ENCODE measurements around the gene KCNK2.

The KCNK2 gene

DNA sequence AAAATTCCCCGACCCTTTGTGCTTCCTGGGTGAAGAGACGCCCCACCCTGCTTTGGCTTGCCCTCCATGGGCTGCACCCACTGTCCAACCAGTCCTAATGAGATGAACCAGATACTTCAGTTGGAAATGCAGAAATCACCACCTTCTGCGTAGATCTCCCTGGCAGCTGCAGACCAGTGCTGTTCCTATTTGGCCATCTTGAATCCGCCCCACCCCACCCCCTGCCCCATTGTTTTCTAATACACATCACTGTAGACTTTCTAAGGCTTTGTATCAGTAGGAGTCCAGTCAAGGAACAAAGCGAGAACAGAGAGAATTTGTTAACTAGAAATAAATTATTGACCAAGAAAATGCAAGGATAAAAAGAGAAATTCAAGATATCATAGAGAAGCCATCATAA lies 178.2 kb downstream of the KCNK2 start:
- TF ChIP-seq, protein P1, sequence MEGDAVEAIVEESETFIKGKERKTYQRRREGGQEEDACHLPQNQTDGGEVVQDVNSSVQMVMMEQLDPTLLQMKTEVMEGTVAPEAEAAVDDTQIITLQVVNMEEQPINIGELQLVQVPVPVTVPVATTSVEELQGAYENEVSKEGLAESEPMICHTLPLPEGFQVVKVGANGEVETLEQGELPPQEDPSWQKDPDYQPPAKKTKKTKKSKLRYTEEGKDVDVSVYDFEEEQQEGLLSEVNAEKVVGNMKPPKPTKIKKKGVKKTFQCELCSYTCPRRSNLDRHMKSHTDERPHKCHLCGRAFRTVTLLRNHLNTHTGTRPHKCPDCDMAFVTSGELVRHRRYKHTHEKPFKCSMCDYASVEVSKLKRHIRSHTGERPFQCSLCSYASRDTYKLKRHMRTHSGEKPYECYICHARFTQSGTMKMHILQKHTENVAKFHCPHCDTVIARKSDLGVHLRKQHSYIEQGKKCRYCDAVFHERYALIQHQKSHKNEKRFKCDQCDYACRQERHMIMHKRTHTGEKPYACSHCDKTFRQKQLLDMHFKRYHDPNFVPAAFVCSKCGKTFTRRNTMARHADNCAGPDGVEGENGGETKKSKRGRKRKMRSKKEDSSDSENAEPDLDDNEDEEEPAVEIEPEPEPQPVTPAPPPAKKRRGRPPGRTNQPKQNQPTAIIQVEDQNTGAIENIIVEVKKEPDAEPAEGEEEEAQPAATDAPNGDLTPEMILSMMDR (IDR thresholded peaks at IDR 0.05; ENCODE audit: poor library complexity, severe bottlenecking): no peak
- ATAC-seq (ENCODE audit: low read depth) (no peak), DNase-seq (ENCODE audit: low spot score) (no peak)
- Histone ChIP-seq H3K4me3 (ENCODE audit: severe bottlenecking) (no peak overlapping the region), H3K36me3 (ENCODE audit: low read depth) (no peaks in the 10 kb centered on the region), H3K9me3 (ENCODE audit: severe bottlenecking) (no peaks in the 10 kb centered on the region), H3K4me1 (ENCODE audit: insufficient read depth, poor library complexity, severe bottlenecking) (no peaks in the 10 kb centered on the region), H3K27ac (ENCODE audit: poor library complexity, severe bottlenecking) (no peak overlapping the region), H3K27me3 (ENCODE audit: insufficient read depth, poor library complexity, severe bottlenecking) (no peaks in the 10 kb centered on the region)

DNA sequence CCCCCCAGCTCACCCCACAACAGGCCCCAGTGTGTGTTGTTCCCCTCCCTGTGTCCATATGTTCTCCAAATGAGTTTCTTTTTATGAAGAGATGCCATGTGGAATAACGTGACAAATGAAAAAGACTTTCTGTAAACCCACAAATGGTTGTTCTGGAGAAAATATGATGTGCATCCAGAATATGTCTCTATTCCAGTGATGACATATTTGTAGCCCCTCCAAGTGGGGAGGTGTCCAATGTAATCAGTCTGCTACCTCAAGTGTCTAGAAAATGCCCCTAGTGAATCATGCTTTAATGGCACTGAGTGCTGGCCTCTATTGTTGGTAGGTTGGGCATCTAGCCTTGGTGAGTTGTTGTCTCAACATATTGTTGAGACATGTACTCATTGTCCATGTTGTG lies 179.6 kb downstream of the KCNK2 start:
- DNase-seq (ENCODE audit: low spot score): no peak
- Histone ChIP-seq H3K4me1 (ENCODE audit: insufficient read depth, poor library complexity, severe bottlenecking) (no peaks in the 10 kb centered on the region), H3K27ac (ENCODE audit: poor library complexity, severe bottlenecking) (no peak overlapping the region), H3K36me3 (ENCODE audit: low read depth) (no peaks in the 10 kb centered on the region), H3K4me3 (ENCODE audit: severe bottlenecking) (no peak overlapping the region), H3K27me3 (ENCODE audit: insufficient read depth, poor library complexity, severe bottlenecking) (no peaks in the 10 kb centered on the region), H3K9me3 (ENCODE audit: severe bottlenecking) (no peaks in the 10 kb centered on the region)
- TF ChIP-seq, protein P1 (IDR thresholded peaks at IDR 0.05; ENCODE audit: poor library complexity, severe bottlenecking): no peak
- no peak for ATAC-seq (ENCODE audit: low read depth)

DNA sequence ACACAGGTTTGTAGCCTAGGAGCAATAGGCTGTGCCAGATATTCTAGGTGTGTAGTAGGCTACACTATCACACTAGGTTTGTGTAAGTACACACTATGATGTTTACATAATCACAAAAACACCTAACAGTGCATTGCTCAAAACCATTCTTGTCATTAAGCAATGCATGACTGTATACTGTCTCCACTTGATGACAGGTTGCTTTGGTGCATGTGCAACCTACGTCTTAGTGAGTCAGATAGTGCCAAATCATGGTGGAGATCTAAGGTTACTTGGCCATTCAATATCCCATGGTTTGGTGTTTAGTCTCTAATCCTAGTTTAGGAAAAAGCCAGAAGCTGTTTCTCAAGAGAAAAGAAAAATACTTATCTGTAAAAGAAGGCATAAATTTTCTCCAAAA lies 181.1 kb downstream of the KCNK2 start:
- Histone ChIP-seq H3K9me3 (ENCODE audit: severe bottlenecking) (no peaks in the 10 kb centered on the region), H3K36me3 (ENCODE audit: low read depth) (no peaks in the 10 kb centered on the region), H3K4me1 (ENCODE audit: insufficient read depth, poor library complexity, severe bottlenecking) (no peaks in the 10 kb centered on the region), H3K4me3 (ENCODE audit: severe bottlenecking) (no peak overlapping the region), H3K27ac (ENCODE audit: poor library complexity, severe bottlenecking) (no peak overlapping the region), H3K27me3 (ENCODE audit: insufficient read depth, poor library complexity, severe bottlenecking) (no peaks in the 10 kb centered on the region)
- ATAC-seq (ENCODE audit: low read depth) (no peak), DNase-seq (ENCODE audit: low spot score) (no peak)
- TF ChIP-seq, protein P1 (IDR thresholded peaks at IDR 0.05; ENCODE audit: poor library complexity, severe bottlenecking): no peak

DNA sequence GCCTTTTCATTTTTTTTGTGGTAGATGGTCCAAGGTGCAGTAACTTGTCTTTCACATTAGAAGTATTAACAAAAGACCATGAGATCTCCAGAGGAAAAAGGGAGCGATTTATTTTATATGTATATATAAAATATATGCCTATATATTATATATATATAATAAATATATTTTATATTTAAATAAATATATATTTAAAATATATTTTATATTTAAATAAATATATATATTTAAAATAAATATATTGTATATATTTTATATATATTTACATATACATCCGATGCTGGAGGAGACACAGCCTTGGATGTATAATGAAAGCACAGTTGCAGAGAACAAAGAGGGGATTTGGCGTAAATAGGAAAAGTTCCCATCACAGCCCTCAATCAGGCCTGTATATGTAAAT lies 182.1 kb downstream of the KCNK2 start:
- Histone ChIP-seq H3K36me3 (ENCODE audit: low read depth) (no peaks in the 10 kb centered on the region), H3K9me3 (ENCODE audit: severe bottlenecking) (no peaks in the 10 kb centered on the region), H3K27ac (ENCODE audit: poor library complexity, severe bottlenecking) (no peak overlapping the region), H3K4me1 (ENCODE audit: insufficient read depth, poor library complexity, severe bottlenecking) (no peaks in the 10 kb centered on the region), H3K27me3 (ENCODE audit: insufficient read depth, poor library complexity, severe bottlenecking) (no peaks in the 10 kb centered on the region), H3K4me3 (ENCODE audit: severe bottlenecking) (no peak overlapping the region)
- no peak for DNase-seq (ENCODE audit: low spot score)
- TF ChIP-seq, protein P1 (IDR thresholded peaks at IDR 0.05; ENCODE audit: poor library complexity, severe bottlenecking): no peak
- no peak for ATAC-seq (ENCODE audit: low read depth)

DNA sequence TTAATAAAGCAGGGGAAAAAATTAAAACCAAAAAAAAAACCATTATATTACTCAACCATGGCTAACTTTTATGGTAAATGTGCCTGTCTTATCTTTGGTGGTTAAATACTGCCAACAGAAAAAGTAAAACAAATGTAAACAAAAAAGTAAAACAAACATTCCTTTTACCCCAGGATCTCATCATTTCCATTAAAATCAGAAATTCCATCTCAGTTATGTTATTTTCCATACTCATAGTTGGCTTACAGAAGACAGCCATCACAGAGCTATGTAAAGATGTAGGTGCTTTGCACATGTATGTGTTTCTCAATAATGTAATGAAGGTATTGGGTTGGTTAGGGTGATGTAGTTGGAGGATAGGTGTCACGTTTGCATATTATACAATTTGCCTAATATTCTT lies 185.0 kb downstream of the KCNK2 start:
- no peak for DNase-seq (ENCODE audit: low spot score)
- Histone ChIP-seq H3K9me3 (ENCODE audit: severe bottlenecking) (no peaks in the 10 kb centered on the region), H3K27me3 (ENCODE audit: insufficient read depth, poor library complexity, severe bottlenecking) (no peaks in the 10 kb centered on the region), H3K36me3 (ENCODE audit: low read depth) (no peaks in the 10 kb centered on the region), H3K4me1 (ENCODE audit: insufficient read depth, poor library complexity, severe bottlenecking) (no peaks in the 10 kb centered on the region), H3K27ac (ENCODE audit: poor library complexity, severe bottlenecking) (no peak overlapping the region), H3K4me3 (ENCODE audit: severe bottlenecking) (no peak overlapping the region)
- no peak for ATAC-seq (ENCODE audit: low read depth)
- TF ChIP-seq, protein P1 (IDR thresholded peaks at IDR 0.05; ENCODE audit: poor library complexity, severe bottlenecking): no peak
